PC-9 (cell line): ENCODE data around the gene MGAT4A.

Experiments used
- EZH2 ChIP-seq: fragments of 200-600 bp; sonication (generic); IDR thresholded peaks from 2 replicates; pipeline ENCODE4 v1.8.0; 2017; ENCODE audit warnings: antibody characterized with exemption, low read depth
- TF ChIP-seq, protein P1 (sequence below): fragments of 200-600 bp; sonication (generic); conservative IDR thresholded peaks from 2 replicates; pipeline ENCODE4 v1.6.1; 2017; ENCODE audit warnings: mixed run types, antibody characterized with exemption, mild to moderate bottlenecking, moderate library complexity

DNA sequence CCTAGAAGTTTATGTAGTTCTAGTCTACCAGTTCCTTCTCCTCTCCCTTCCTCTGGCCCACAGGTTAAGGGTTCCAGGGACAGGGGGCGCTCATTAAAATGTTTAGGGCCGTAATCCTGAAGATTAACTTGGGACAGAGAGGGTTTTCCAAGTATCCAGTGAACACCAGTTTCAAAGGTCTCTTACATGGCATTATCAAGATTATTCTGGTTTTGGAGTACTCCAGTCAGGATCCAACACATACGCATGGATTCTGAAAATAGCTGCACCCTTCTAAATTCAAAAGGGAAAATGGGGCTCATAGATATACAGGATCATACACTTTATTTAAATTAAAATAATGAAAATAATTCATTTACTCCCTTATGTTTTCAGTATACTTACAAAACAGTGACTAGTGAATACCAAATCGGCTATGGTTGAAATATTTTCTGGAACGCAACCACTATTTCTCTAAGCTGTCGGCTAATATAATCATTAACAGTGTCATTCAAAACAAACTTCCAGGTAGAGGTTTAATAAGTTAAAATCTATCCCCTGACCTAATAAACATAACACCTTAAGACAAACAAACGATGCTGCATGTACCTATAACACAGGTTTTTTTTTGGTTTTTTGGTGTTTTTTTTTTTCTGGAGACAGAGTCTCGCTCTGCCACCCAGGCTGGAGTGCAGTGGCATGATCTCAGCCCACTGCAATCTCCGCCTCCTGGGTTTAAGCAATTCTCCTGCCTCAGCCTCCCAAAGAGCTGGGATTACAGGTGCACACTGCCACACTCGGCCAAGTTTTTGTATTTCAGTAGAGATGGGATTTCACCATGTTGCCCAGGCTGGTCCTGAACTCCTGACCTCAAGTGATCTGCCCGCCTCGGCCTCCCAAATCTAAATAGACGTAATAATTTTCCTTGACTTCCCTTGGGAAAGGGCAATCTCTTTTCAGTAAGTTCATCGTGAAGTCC lies 44.7 kb downstream of the MGAT4A start:
- TF ChIP-seq, protein P1, sequence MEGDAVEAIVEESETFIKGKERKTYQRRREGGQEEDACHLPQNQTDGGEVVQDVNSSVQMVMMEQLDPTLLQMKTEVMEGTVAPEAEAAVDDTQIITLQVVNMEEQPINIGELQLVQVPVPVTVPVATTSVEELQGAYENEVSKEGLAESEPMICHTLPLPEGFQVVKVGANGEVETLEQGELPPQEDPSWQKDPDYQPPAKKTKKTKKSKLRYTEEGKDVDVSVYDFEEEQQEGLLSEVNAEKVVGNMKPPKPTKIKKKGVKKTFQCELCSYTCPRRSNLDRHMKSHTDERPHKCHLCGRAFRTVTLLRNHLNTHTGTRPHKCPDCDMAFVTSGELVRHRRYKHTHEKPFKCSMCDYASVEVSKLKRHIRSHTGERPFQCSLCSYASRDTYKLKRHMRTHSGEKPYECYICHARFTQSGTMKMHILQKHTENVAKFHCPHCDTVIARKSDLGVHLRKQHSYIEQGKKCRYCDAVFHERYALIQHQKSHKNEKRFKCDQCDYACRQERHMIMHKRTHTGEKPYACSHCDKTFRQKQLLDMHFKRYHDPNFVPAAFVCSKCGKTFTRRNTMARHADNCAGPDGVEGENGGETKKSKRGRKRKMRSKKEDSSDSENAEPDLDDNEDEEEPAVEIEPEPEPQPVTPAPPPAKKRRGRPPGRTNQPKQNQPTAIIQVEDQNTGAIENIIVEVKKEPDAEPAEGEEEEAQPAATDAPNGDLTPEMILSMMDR, result no peak
- no peak for TF ChIP-seq EZH2
